Superior temporal gyrus (tissue), 1 donor: ENCODE results near the gene EPHA1.

Experiments
- DNase-seq: peaks from one replicate; pipeline ENCODE4 v3.0.0-alpha.2; 2016; ENCODE audit errors: extremely low spot score

Gene EPHA1

DNA sequence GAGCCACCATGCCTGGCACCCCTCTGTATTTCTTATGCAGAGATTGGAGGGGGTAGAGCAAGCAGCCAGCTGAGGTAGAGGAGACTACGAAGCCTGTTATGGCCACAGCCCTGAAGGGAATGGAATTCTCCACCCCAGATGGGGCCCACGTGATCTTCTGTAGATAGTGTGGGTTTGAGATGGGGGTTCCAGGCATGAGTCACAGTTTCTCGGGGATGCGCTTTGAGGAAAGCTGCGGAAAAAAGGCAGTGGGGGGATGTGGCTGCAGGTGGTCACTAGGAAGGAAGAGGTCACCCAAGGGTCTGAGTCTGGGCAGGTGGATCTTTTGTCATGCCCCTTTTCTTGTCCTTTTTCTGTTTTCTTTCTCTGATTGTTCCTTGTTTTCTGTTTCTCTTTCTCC lies 57.6 kb downstream of the EPHA1 start:
- peak; percentile 76 for DNase-seq

DNA sequence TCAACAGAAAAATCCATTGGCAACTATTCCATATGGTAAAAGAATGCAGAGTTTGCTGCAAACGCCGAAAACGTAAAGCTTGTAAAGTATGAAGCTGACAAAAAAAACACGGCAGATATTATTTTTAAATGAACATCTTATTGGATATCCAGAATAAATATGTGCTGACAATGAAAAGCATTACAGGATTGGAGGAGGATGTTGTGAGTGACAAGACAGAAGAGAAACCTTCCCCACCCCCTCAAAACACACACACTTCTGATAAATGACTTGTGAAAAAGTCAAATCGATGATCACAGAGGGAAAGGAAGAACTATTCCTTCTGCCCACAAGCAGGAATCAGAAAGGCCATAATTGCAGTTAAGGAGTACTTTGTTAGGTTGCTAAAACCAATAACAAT lies 60.7 kb downstream of the EPHA1 start:
- no peak for DNase-seq

DNA sequence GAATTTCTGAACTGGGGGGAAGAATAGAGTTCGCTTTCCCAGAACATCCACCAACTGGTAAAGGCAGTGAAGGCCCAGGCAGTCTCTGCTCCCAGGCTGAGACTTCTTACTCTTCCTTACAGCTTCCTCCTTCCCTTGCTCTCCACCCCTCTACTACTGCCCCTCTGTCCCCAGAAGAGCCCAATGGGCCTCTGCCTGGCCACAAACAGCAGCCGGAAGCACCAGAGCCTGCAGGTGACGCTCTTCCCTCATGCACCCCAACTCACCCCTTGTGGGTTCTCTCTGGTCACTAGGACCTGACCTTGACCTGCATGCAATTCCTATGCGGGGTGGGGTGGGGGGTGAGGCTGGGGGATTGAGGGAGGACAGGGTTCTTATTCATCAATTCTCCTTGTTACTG lies 62.6 kb downstream of the EPHA1 start:
- DNase-seq: no peak

DNA sequence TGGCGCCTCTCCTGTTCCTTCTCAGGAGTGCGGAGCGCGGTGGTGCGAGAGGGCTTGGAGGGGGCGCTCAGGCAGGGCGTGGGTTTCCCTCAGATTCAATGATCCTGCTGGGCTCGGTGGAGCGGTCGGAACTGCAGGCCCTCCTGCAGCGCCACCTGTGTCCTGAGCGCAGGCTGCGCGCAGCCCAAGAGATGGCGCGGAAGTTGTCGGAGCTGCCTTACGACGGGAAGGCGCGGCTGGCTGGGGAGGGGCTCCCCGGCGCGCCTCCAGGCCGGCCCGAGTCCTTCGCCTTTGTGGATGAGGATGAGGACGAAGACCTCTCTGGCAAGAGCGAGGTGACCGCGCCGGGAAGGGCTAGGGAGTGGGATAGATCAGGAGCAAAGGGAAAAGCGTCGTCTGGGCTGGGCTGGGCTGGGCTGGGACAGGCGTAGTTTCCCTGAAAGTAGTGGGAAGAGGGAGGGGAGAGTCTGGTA lies 63.2 kb downstream of the EPHA1 start:
- no peak for DNase-seq

DNA sequence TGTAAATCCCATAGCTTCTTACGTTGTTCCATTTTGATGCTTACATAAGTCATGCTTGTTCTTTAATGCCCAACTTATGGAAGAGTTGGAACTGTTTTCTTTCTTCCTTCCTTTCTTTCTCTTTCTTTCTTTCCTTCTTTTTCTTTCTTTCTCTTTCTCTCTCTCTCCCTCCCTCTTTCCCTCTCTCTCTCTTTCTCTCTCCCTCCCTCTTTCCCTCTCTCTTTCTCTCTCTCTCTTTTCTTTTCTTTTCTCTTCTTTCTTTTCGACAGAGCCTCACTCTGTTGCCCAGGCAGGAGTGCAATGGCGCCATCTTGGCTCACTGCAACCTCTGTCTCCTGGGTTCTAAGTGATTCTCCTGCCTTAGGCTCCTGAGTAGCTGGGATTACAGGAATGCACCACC lies 65.1 kb downstream of the EPHA1 start:
- no peak for DNase-seq

DNA sequence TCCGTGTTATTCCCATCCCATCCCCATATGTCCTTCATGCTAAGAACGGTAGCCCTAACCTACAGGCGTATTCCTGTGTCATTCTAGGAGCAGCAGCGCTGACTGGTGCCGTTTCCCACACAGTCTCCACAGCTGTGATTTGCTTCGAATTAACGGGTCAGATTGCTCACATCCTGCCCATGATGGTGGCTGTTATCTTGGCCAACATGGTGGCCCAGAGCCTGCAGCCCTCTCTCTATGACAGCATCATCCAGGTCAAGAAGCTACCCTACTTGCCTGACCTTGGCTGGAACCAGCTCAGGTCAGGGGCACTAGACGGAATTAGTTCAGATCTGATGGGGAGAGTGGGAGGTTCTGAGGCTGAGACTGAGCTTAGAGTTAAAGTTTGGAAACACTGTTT lies 66.8 kb downstream of the EPHA1 start:
- no peak for DNase-seq
